NK-92 (cell line): Measurements from ENCODE around the gene GSTA4.
"Not testable (repeated sequence)": the region's sequence is repeated elsewhere in the genome, so short reads cannot be mapped to it uniquely, and the experiment has no call there.

ENCODE experiments used
- DNase-seq: peaks from one replicate; lab custom pipeline; 2025; ENCODE audit not compliant: unreplicated experiment; lab: John Stamatoyannopoulos, UW

GSTA4 gene

DNA sequence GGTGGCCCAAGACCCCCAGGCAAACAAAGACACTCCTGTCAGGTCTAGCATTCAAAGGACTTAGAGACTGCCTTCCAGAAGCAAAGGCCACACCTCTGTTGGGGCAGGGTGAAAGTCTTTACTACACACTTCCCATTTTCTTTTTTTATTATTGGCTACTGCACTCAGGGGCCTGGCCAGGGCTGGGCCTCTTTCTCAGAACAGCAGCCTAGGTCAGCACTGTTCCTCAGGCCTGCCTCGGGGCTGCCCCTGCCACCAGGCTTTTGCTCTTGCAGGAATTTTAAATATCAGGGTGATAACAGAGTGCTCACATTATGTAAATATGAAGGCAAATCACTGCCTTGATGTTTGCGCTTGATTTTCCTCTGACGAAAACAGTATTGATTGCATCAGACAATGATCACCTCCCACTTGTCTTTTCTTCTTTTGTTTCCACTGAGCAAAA, 18.5 kb downstream of the GSTA4 start:
- no peak for DNase-seq

DNA sequence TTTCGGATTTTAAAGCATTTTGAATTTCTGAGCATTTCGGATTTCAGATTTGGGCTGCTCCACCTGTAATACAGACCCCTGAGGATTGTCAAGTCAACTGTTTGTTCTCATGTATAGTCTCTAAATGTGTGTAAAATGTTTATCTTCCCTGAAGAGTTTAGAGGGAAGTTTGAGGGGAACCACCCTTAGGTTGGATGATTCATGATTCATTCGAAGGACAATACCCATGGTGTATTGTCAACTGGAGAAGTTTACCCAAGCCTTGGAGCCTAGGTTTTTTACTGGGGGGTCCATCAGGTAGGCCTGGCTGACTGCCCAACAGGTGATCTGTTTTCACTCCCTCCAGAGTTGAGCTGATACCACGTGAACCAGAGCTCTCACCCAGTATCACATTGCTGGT, 18.9 kb downstream of the GSTA4 start:
- DNase-seq: no peak

DNA sequence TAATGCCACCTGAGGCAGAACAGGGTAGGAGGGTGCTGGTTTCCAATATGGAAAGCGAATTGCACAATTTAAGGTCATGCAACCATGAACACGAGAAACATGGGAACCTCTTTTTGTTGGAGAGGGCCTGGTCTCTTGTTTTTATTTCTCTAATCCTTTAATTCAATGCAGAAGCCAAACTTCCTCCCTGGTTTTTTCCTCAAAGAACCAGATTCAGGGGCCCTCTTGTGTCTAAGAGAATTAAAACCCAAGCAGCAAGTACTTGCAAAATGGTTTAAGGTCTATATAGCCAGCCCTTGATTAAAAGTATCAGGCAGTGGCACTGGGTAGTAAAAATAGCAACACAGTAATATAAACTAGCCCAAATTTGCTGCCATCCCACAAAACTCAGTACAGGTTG, 19.5 kb downstream of the GSTA4 start:
- no peak for DNase-seq

DNA sequence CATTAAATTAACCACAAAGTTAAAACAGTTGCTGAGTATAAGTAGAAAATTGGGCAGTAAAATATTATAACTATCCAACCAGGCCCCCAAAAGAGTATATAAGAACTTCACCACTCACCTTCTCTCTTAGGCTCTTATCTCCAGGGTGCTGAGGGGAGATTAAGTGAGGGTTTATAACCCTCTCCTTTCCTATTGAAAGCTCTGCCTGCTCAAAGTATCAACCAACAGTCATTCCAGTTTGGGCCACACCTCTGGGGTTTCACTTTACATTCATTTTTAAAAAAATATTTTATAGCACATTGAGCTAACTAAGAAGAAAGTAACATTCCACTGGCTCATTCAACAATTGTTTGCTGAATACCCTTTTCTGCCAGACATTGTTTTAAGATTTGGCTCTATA, 22.1 kb downstream of the GSTA4 start:
- no peak for DNase-seq

DNA sequence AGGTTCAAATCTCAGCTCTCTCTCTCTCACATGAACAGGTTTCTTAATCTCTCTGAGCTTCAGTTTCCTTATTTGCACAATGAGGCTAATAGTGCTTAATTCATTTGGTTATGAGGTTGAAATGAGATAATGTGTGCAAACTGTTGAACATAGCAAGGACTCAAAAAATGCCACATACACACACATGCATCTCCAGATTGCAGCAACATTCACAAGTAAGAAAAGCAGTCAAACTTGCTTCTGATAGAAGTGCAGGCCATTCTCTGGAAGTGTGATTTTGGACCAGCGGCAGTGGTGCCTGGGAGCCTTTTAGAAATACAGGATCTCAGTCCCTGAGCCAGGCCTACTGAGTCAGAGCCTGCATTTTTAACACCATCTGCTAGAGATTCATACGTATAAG, 25.7 kb downstream of the GSTA4 start:
- no peak for DNase-seq

DNA sequence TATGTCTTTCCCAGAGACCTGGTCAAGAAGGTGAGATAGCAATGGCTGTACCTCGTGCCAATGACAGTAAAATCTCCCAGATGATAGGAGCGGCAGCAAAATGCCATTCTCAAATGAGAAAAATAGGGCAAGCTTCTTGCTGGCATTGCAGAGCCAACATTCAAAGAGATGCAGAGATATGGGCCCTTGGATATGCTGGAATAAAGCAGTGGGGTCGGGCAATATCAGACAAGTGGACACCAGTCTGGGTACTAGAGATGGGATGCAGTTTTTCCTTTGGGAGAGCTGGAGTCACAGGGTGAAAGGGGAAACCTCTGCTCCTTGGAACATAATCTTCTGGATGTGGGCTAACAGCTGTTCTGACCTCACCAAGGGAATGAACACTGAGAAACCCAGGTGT, 29.0 kb downstream of the GSTA4 start:
- DNase-seq: no peak

DNA sequence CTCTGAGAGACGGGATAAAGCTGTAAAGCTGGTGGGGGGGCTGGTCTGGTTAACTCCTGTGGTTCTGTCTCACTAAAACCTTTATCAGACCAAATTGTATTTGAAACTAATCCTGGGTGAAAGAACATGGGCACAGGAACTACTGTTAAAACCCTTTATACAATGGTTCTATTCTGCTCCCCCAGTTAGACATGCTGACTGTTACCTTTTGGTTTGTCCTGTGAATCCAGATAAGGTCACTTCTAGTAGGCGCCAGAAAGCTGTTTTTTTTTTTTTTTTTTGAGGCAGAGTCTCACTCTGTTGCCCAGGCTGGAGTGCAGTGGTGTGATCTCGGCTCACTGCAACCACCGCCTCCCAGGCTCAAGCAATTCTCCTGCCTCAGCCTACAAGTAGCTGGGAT, 29.7 kb downstream of the GSTA4 start:
- no peak for DNase-seq

DNA sequence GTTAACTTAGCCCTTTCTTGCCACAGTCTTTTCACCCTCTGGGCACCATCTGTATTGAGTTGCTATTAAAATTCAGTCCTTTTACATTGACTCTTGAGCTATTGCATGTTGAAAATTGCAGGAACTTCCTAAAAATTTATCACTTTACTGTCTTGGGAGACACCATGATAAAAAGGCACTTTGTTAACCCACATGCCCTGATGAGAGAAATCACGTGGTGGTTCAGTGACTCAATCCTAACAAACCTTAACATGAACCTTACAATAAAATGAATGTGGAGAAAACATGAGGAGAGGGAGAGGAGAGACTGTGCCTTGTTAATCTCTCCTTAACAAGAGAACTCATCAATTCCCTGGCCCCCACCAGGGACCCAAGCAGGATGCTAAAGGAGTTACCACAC, 30.8 kb downstream of the GSTA4 start:
- DNase-seq: no peak

DNA sequence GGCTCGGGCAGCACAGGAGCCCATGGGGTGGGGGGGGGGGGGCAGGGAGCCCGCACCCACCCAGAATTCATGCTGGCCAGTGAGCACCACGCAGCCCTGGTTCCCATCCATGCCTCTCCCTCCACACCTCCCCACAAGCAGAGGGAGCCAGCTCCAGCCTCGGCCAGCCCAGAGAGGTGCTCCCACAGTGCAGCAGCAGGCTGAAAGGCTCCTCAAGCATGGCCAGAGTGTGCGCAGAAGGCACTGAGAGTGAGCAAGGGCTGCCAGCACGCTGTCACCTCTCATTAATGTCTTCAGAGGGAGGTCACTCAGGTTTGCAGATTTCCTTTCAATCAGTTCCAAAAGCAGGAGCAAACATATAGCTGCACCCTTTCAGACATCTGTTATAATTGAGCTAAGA, 32.4 kb downstream of the GSTA4 start:
- no peak for DNase-seq

DNA sequence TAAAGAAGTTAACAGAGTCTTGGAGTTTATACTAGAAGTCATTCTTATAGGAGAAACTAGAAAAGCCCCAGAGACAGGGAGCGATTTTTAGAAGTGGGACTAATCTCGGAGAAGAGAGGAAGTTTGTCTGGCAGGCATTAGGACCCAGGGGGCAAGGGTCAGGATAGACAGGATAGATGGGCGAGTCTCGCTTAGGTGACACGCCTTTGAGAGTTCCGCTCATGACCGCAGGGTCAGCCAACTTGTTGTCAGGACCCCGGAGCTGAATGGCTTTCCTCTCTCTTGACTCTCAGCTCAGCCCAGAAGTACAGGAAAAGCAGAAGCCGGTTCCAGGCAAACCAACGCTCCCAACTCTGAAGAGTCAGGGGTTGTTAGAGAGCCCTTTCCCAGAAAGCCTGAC, 34.1 kb downstream of the GSTA4 start:
- DNase-seq: not testable (repeated sequence)

DNA sequence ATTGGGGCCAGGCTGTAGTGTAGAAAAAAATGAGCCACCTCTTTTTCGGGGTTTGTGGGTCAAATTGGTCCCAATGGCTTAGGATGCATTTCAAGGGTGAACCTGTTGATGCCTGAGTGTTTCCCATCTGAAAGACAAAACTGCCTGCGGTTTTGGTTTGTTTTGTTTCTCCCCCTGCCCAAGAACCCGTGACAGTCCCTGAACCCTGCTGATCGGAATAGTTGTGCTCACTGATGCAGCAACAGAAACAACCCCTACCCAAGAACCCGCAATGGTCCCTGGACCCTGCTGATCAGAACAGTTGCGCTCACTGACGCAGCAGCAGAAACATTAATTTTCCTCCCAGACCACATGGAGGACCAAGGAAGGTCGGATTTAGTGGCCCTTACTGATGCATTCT, 34.9 kb downstream of the GSTA4 start:
- DNase-seq: not testable (repeated sequence)

DNA sequence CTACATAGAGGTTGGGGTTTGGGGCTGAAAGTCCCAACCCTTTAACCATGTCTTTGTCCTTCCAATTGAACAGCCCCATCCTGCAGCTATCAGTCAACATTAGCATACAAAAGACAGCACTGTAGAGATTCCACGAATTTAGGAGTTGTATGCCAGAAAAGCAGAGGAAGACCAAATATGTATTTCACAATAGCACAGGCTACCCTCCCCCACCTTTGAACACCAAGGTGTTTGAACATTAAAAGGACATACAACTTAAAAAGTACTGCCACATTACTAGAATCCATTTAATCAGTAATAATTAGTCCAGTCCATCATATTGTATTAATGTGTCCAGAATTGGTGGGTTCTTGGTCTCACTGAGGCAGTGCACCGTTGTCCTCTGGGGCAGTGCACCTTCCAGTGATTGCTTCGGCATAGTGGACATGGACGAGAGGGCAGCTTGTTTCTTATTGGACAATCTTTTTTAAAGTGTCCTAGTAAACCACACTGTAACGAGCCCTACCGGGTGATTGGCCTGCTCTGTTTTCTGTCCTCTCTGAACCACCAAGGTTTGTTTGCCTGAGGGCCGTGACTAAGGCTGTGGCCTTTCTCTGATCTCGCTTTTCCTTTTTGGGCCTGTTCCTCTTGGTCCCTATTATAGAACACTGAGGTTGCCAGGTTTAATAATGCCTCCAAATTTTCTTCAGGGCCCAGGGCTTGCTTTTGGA, 36.4 kb downstream of the GSTA4 start:
- no peak for DNase-seq

DNA sequence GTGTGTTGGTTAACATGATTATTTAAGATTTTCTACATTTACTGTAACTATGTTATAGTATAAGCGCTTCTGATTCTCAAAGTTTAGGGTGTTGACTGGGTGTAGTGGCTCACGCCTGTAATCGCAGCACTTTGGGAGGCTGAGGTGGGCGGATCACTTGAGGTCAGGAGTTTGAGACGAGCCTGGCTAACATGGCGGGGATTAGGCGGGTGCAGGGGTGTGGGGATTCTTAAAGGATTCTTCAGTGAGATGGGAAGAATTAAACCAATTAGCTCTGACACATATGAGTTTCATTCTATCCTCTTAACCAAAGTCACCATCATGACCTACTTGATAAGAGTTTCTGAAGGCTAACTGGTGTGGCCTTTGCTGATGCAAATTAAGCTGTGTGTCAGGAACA, 39.2 kb downstream of the GSTA4 start:
- DNase-seq: no peak

DNA sequence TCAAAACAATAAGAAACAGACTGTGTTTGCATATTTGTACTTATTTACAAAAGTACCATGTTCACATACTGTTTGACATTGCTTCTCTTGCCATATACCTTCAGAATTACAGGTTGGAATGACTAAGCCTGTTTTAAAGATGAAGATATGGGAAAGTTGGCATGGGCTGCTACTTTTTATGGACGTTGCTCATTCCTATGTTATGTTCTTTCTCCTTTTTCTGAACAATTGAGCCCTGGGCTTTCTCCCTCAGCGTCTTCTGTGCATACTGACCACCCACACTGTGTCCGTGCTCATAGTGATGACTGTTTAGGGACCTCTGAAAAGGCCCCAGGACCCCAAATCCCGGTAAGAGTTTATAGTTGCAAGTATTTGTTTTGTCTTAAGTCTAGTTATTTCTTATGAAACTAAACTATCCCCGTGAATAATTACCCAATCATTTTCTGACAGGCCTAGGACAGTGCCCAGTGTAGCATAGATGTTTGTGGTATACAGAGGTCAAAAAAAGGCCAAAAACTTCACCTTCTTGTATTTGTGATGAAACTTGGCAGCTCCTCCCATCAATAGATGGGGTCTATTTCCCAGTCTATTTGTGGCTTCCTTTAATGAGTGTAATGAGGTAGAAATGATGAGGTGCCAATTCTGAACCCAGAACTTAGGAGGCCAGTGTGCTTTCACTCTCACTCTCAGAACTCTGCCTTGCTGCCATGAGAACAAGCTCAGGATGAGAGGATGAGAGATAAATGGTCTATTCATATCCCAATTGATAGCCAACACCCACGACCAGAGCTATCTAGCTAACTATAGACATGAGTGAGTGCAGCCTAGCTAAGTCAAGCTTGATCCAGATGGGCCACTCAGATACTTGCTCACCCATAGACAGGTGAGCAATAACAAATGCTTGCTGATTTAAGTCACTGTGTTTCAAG, 40.9 kb downstream of the GSTA4 start:
- DNase-seq: no peak

DNA sequence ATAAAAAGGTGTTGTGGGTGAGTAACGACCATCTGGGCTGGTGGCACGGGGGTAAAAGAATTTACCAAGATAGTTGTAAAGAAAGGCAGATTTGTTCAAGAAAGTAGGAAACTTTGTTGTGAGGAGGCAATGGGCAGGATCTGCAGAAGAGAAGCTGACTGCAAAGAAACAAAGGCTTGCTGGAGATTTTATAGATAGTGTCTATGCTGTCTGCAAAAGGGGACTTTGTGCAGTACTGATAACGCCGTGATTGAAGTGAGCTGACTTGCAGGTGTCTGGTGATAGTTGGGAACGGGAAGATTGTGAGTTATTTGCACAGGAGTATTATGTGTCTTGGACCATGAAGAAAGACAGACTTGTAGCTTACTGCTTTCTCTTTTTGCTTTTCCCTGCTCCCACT, 48.8 kb downstream of the GSTA4 start:
- no peak for DNase-seq

DNA sequence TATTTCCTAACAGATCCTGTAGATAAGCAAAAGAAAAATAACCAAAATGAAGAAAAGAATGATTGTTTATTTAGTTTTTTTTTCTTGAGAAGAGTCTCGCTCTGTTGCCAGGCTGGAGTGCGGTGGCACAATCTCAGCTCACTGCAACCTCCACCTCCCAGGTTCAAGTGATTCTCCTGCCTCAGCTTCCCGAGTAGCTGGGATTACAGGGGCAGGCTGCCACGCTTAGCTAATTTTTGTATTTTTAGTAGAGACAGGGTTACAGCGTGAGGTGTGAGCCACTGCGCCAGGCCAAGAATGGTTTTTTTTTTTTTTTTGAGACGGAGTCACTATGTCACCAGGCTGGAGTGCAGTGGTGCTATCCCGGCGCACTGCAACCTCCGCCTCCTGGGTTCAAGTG, 52.3 kb downstream of the GSTA4 start:
- not testable (repeated sequence) for DNase-seq

DNA sequence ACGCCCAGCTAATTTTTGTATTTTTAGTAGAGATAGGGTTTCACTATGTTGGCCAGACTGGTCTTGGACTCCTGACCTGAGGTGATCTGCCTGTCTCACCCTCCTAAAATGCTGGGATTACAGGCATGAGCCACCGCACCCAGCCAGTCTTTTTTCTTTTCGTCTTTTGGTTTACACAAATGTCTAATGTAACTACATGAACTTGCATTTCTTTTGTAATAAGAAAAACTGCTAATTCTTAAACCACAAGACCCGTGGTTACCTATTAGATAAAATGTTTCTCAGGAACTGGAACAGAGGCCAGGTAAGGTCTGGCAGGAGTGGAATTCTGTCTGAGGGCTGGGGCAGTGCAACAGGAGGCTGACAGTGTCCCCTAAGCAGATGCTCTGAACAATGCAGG, 52.9 kb downstream of the GSTA4 start:
- DNase-seq: no peak

DNA sequence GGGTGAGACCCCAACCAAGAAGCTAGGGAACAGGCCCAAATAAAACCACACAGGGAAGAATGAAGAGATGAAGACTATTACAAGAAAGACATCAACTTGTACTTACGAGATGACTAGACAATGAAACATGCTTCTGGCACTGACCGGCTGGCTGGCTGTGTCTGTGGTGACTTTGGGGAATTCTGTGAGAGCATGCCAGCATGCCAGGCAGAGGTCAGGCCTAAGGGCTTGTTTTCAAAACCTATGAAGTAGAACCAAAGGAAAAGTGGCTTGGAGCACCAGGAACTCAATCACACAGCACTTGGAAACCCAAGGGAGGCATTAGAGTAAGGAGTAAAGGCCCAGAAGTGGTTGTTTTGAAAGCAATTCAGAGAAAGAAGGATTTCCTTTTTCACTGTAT, 57.2 kb downstream of the GSTA4 start:
- DNase-seq: no peak

DNA sequence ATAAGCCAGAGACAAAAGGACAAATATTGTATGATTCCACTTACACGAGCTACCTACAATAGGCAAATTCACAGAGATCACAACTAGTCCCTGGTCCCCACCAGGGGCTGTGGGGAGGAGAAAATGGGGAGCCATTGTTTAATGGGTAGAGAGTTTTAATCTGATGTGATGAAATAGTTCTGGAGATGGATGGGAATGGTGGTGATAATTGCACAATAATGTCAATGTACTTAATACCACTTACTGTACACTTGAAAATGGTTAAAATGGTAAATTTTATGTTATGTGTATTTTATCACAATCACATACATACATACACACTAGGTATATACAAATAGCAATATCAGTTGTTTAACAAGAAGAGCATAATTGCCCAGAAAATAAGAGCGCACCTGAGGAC, 61.3 kb downstream of the GSTA4 start:
- no peak for DNase-seq

DNA sequence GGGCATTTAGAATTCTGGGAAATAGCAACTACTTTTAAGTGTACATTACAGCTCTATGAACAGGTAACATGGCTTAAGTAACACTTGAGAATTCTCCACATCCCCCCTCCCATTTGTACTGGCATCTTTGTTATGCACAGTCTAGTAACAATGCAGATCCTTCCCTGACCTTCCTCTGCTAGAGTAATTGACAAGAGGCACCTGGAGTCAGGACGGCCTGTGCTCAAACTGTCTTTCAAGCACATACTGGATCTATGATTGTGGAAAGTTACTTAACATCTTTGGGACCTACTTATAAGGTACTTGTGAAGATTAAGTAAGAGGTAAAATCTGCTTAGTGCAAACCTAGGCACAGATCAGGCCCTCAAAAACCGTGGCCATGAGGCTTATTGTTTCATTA, 63.7 kb downstream of the GSTA4 start:
- no peak for DNase-seq

DNA sequence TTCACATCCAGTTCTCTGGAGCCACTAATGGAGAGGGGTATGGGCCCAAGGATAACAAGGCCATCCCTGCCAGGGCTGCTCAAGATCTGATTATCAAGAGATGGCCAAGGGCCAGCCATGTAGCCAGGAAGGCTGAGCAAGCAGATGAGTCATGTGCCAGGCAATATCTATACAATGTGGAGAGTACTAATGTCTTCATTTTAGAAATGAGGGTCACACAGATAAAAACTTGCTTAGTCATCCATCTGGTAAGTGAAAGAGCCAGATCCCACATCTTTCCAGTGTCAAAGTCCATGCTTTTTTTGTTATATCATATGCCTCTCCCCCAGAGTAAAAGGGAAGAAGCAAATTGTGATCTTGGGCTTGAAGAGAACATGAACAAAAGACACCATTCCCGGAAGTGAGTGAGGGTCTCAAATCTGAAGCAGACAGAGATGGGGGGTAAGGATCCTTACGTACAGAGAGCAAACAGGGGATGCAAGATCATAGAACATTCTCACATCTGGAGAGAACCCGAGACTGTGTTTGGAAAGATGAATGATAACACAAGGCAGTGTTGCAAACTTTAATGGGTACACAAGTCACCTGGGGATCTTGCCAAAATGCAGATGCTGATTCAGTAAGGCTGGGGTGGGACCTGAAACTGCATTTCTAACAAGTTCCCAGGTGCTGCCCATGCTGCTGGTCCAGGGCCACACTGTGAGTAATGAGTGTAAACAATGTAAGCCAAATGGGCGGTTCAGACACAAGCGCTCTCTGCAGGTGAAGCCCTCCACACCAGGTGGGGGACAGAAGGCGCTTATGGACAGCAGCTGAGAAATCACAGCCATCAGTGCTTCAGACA, 65.5 kb downstream of the GSTA4 start:
- DNase-seq: no peak
